GM19372 (cell line): ENCODE data around the gene CTBP2.
"Not testable (repeated sequence)": the region's sequence is repeated elsewhere in the genome, so short reads cannot be mapped to it uniquely, and the experiment has no call there.

Experiments
- ATAC-seq: cut with Tn5 transposase; IDR thresholded peaks from one replicate; pipeline ENCODE4 v1.9.1; 2021; ENCODE audit warnings: mild to moderate bottlenecking, low read depth, moderate library complexity; ENCODE audit not compliant: unreplicated experiment

Gene CTBP2

DNA sequence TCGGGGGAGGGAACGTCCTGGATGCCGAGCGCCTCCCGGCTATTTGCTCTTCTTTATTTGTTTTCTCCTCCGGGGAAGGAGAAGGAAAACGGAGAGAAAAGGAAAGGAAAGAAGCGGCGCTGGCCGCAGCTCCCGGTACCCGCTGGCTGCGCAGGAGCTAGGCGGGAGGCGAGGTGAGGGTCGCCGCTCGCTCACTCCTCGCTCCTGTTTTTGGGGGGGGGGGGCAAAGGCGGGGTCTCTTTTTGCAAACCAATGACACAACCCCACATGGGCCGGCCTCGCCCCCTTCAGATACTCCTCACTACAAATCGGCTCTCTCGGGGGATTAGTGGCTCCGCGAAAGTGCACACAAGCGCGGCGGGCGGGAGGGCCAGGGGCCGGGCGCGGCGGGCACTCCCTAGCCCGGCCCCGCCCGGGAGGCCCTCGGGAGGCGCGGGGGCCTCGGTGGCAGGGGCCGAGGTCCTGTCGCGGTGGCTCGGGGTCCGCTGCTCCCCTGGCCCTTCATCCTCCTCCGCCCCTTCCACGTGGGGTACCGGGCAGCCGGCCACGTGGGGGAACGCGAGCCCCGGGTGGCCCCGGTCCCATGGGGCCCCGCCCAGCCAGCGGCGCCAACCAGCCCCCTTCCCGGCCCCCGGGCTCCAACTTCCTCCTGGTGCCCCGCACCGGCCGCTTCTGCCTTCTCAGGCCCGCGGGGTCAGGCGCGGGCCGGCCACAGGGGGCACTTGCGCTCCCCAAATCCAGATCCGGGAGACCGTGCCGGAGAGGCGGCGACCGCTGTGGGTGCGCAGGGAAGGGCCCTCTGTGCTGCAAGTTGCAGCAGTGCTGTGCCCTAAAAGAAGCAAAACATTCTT is 718 bp upstream of the CTBP2 start:
- ATAC-seq: no peak

DNA sequence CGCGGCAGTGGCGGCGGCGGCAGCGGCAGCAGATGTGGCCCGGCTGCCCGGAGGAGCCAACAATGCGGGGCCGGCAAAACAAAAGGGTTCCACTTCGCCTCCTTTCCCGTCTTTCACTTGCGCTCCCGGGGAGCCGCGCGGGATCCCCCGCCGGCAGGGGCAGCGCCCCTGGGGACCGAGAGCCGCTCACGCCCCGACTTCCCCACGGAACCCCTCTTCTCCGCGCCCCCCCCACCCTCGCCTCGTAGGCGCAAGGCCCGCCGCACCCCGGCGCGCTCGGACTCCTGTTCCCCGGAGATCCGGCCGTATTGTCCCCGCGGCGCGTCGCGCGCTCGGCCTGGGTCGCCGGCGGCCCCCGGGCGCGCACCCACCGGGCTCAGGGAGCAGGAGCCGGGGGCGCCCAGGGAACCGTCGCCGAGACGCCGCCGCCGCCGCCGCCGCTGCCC is 854 bp downstream of the CTBP2 start:
- no peak for ATAC-seq

DNA sequence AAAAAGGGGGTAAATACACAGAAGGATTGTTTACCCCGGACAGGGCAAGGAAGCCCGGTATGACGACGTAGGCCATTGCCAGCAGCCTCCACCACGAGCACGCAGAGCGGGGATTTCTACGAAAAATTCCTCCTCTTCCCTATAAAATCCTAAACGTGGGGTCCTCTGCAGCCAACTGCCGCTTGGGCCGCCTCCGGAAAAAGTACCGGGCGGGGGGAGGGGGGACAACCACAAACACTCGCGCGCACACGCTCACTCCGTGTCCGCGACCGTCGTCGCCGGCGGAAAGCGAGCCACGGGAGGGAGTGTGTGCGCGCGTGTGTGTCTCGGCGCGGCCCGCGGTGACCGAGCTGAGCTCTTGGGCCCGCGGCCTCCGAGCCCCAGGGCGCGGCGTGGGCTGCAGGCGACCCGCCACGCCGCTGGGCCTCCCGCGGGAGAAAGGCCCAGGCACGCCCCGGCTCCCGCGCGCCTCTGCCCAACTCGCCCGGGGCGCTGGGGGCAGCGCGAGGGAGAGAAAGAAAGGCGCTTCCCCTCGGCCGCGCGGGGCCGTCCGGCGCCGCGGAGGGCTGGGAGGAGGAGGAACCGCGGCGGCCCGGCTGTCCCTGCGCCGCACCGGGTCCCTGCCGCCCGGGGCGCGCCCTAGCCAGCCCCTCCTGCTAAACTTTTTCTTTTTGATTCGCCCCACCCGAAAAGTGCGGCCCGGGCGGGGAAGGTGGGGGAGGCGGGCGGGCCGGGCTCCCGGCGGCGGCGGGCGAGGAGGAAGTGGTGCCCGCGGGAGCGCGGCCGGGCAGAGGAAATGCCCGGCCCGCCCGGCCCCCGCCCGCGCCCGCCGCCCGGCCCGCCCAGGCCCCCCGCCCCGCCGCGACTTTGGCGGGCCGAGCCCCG is 1.5 kb downstream of the CTBP2 start:
- no peak for ATAC-seq

DNA sequence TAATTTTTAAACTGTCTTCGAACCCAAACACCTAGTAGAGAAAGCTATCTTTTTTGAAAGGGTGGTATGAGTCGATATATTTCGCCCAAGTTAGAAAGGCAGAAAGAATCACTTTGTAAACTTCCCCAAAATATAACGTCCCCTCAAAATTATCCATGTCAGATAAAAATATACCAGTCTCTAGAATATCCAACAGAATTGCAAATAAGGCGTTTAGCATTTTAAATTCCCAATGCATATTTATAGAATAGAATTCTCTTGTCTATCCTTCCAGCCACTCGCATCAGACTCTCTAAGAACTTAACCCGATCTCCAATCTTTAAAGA is 2.1 kb downstream of the CTBP2 start:
- ATAC-seq: no peak

DNA sequence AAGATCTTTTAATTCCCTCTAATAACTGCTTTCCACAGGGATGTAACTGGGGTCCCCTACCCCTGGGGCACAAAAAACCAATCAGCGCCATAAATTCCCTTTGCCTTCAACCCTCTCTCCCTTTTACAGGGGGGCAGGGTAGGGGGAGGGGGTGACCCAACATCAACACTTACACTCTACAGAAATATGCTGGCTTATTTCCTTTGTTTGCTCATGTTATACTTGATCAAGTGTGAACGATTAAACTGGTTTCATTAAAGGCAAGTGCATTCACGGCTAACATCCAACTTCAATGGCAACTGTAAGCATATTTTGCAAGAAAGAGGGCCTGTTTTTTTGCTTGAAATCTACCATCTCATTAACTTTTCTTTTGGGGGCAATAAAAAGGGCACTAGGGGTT is 2.9 kb downstream of the CTBP2 start:
- ATAC-seq: no peak

DNA sequence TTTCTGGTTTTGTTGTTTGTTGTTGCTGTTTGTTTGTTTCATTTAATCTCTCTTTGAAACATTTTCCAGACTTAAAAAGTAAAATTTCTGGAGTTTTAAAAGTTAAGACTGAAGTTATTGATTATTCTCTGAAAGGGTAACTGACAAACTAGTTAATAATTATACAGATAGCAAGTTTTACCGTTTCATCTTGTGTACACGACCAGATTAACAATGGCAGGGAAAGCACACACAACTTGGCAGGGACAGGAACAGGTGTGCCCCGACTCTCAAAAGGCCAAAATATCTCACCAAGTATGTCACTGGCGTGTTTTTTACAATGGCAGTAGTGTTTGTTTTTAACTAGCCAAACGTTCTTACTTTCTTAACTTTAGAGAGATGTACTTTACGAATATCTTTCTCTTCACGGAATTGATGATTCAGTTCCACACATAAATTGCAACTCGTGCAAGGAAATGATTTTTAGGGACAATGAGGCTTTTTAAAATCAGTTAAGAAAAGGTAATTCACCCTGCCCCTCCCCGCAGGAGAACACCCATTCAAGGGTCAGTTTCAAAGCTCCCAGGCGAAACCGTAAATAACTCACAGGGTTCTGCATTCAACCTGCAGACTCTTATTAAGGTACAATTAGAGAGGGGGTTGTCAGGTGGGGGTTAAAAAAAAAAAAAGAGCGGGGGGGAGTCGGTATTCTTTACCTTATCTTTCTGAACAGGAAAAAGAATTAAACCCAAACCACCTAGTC is 3.5 kb downstream of the CTBP2 start:
- ATAC-seq: no peak

DNA sequence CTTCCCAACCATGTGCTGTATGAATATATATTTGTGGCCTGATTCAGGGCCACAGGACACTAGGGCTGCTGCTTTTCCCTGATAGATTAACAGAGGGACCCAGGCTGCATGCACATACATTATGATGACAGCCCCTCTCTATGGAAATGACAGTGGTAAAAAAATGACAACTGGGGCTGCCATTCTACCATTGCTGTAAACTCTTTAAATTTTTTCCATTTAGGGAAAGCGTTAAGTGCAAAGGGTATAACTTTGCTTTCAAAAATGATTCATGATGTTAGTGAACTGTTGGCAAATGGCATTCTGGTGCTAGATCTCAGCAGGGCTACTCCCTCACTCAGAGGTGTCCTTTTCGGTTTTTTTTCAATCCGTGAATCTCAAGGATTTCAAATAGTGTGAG is 4.2 kb downstream of the CTBP2 start:
- ATAC-seq: no peak

DNA sequence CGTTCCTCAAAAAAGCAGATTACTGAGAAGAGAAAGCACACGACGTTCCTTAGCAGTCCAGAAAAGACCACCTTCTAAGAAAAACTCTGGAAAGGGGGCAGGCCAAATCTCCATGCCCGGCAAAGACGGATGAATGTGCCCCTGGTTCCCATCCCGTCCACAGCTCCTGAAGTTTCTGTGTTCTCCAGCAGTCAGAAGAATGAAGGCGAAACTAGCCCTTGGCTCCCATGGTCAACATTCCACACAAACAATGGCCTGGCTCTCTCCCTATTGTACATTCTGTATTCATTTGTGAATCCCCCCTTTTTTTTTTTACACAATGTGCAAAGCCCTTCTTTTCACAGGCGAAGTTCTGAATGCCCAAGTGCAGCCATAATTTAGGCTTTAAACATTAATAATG is 5.3 kb downstream of the CTBP2 start:
- ATAC-seq: no peak

DNA sequence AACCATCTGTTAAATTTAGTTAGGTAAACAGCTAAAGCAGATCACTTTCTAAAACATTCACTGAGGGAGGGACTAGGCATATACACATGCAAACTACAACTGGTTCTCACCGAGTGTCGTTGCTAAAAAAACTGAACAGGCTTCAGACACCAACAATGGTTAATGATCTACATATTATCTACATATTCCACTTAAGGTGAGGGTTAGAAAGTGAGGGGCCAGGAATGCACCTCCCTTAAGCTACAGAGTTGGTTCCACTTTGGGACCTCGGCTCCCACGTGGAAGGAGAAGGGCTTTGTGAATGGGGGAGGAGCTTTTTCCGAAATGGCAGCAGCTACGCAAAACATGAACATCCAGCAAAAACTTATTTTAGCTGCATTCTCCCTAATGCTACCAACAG is 5.8 kb downstream of the CTBP2 start:
- no peak for ATAC-seq

DNA sequence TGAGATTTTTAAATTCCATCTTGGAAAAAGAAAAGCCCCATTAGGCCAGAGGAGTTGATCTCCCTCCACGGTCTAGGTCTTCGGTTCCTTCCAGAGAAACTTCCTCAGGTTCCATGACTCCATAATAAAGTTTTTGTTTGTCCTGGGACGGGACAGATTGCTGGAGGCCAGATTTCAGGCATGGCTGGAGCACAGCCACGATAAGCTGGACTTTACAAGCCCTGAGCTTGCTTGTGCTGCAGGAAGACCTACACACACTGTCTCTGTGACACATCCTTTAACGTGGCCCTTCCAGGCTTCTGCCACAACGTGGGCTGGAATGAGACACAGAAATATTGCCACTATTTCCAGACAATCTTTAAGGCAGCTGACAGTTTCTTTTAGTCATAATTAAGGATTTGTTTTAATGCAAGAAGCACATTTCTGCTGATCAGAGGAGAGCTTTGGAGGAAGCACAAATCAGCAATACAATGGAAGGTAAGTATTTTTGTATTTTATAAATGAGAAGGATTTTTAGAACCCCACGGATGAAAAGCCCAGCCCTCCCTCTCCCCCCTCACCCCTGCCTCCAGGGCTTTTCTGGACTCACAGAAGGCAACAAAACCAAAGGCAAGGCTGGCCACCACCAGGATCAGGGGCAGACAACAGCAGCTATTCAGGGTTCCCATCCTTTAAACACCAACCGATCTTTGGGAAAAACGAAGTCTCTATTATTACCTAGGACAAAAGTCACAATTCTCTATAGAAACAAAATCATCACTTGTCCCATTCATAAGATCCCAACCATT is 6.5 kb downstream of the CTBP2 start:
- ATAC-seq: no peak

DNA sequence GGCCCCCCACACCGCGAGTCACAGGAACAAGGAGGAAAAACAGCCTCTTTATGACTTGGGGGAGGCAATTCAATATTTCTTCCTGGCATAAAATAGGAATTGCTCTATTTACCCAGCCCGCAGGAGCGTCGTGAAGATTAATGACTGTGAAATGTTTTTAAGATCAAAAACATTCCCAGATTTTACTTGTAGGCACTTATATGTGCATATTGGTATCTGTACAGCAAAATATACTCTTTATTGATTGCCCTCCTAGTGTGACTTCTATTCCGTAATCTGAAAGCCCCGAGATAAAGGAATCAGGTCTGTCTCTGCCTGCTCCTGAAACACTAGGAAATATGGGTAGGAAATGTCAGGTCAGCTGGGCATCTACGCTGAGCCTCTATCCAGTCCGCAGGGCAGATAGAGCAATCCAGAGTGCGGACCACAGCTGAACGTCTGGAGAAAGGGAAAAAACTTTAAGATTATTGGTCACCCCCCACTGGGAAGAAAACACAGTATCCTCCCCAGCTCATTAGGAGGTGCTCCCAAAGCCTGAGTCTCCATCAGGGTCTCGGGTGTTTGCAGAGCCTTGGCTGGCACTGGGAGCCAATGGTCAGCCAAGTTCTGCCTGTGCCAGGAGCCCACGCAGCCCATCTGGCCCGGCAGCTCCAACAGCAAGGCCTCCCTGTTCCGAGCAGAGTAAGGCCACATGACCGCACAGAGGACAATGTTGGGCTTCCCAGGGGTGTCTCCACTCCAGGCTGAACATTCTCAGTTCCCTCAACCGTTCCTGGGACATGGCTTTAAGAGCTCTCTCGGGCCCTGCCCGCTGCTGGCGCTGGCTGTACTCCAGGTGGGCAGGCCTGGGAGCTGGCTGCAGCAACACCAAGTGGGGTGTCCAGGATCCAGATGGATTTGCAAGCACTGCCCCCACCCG is 7.7 kb downstream of the CTBP2 start:
- ATAC-seq: no peak

DNA sequence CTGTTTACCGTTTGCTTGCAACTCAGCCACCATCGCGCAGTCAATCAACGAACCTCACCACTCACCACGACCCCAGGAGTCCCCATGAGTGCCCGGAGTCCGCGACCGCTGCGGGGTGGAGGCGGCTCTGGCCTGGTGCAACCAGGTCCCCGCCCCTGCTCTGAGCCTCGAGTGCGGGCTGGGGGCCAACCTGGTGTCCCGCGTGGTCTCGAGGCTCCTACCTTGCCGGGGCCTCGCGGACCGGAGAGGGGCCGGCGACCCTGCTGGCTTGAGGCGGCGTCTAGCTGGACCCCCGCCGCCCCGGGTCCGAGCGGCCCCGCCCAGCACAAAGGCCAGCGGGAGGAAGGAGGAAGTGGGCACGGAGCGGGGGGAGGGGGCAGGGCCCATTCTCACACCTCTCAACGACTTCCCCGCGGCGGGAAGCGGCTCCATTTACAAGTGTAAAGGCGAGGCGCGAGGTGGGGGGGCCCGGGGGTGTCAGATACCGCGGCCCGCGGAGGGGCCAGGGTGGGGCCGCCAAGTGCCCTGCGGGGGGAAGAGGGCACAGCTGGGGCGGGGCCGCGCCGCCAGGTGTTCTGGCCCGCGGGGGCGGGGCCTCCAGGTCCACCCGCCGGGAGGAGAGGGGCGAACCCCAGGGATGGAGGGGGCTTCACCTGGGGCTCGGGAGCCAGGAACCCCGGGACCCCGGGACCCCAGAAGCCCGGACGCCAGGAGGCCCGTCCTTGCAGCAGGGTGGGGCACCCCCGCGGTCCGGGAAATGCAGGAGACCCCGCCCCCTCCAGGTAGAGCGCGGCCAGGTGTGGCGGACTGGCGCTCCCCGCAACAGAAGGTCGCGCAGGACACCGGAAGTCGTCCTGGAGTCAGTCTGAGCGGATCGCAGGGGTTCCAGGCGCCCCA is 8.6 kb downstream of the CTBP2 start:
- no peak for ATAC-seq

DNA sequence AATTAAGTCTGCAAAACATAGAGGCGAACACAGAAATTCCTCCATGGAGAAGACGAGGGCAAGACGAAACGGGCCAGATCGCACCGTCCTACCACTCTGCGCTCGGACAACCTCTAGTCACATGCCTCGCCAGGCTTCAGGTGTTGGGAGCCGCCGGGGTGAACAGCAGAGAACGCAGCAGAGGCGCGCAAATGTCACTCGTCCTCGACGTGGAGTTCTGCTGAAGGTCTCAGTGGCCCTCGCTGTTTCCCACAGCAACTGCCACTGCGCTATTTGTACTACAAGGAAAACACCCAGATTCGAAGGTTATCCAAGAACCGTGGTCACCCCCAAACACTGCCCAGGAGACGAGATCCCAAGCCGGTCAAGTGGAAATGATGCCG is 9.2 kb downstream of the CTBP2 start:
- ATAC-seq: no peak

DNA sequence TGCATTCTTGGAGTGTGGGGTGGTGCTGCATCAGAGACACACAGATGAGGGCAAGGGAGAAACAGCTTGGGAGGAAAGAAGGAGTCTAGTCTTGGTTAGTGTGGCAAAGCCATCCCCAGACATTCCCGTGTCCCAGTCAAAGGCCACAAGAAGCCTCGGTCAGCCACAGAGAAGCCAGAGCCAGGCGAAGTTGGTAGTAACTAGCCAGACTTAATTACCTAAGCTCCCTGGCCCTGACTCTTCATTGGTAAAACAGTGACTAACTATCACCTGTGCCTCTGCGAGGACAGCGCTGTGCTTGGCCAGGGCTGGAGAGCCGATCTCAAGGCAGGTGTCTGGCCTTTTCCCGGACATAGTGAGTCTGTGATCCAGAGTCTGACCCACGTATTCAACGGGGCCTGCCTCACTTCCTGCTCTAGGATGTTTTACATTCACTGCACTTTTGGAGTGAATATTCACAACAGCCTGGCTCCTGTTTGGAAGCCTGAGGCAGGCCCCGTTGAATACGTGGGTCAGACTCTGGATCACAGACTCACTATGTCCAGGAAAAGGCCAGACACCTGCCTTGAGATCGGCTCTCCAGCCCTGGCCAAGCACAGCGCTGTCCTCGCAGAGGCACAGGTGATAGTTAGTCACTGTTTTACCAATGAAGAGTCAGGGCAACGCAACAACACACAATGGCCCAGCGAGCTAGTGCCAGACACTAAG is 9.8 kb downstream of the CTBP2 start:
- not testable (repeated sequence) for ATAC-seq

DNA sequence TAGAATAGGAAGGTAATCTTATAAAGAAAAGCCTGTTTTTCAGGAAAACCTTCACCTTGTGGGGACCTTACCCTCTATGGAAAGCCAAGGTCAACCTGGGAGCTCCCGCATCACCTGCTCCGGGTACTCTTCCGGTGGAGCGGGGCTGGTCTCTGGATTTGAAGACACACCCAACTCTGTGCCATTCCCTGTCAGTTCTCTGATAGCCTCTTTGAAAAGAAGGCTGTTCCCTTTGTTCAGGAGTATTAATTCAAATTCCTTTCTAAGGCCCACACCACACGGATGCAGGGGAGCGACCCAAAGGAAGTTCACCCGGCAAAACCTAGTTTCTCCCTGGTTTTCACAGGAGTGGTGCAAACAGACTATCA is 10.7 kb downstream of the CTBP2 start:
- no peak for ATAC-seq

DNA sequence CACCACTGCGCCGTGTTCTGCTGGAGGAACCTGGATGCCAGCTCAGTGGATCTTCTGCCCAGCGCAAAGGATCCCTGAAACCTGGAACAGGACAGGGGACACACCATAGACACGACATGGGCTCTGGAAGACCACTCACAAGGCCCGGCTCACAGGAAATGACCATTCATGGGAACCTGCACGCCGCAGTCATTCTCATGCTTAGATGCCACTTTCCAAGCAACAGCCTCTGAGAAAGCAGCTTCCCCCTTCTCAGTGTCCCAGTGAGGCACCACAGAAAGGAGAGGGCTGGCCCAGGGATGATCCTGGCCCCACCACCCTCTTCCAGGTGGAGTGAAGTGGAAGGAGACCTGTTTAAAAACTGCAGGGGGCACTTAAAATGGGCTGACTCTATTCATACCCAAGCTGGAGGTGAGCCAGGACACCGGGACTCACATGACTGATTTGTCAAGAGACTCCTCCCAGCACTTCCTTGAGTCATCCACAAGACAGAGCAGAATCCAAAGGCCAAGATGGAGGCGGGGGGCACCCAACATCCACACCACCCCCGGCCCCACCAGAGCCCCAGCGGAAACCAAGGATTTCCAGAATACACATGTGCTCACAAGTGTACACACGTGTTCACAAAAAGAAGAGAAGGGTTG is 11.2 kb downstream of the CTBP2 start:
- ATAC-seq: no peak

DNA sequence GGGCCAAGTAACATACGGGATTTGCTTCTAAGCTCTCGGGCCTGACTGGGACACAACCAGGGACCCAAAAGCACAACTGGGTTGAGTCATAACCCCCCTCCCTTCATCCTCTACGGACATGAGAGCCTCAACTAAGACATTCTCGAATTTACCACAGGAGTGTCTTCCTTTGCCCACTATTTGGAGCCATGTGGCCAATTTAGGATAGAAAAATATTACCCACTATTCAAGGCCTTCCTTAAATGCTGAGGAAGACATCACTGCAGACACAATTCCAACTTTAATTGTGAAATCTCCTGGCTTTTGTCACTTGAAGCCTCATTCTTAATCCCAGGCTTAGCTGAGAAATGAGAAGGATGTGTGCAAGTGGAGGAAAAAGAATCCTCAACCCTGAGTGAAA is 11.8 kb downstream of the CTBP2 start:
- ATAC-seq: no peak
